SKM-1 treated with dmso at 0.1 percent for 144 hours (cell line): ENCODE data around the gene GSG1.
"Not testable (repeated sequence)": the region's sequence is repeated elsewhere in the genome, so short reads cannot be mapped to it uniquely, and the experiment has no call there.

Experiments
- DNase-seq: peaks from one replicate; lab custom pipeline; 2025; ENCODE audit not compliant: unreplicated experiment; lab: John Stamatoyannopoulos, UW

The GSG1 gene

DNA sequence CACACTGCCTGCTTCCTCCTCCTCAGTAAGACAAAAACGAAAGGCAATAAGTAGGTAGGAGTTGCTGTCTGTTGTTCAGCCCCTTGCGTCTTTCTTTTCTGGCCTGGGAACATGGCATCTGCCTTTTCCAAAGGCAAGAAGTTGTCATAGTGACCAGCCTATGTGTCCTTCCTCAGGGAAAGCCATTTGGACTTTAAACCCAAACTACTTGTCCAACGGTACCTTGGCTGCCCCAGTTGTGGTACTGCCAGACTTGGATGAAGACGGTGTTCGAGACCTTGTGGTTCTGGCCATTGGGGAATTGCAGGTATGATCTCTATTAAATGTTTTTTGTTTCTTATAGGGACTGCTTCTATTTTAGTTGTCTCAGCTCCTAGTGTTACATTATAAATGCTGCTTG, 40.8 kb downstream of the GSG1 start:
- no peak for DNase-seq

- no peak for DNase-seq
Measured at GRCh38 chr12:13061377-13061776, 42.1 kb downstream of the GSG1 start.

GRCh38 chr12:13060581-13060980, 42.9 kb downstream of the GSG1 start:
- DNase-seq = no peak

GRCh38 chr12:13053617-13054016, 49.9 kb downstream of the GSG1 start:
- DNase-seq = not testable (repeated sequence)

- DNase-seq = no peak
Measured at GRCh38 chr12:13052421-13052820, 51.0 kb downstream of the GSG1 start.

GRCh38 chr12:13049816-13050215, 53.7 kb downstream of the GSG1 start:
- no peak for DNase-seq

- DNase-seq = no peak
Measured at GRCh38 chr12:13046964-13047363, 56.5 kb downstream of the GSG1 start.

GRCh38 chr12:13045816-13046215, 57.7 kb downstream of the GSG1 start:
- no peak for DNase-seq

- DNase-seq = no peak
Measured at GRCh38 chr12:13044906-13045299, 58.6 kb downstream of the GSG1 start.

GRCh38 chr12:13044002-13044905, 59.2 kb downstream of the GSG1 start, which contains the start of gene FAM234B:
TSS of gene FAM234B (plus strand) at chr12:13044381. CDS start at chr12:13044404, 23 bp downstream.
- peak; percentile 4 for DNase-seq

DNA sequence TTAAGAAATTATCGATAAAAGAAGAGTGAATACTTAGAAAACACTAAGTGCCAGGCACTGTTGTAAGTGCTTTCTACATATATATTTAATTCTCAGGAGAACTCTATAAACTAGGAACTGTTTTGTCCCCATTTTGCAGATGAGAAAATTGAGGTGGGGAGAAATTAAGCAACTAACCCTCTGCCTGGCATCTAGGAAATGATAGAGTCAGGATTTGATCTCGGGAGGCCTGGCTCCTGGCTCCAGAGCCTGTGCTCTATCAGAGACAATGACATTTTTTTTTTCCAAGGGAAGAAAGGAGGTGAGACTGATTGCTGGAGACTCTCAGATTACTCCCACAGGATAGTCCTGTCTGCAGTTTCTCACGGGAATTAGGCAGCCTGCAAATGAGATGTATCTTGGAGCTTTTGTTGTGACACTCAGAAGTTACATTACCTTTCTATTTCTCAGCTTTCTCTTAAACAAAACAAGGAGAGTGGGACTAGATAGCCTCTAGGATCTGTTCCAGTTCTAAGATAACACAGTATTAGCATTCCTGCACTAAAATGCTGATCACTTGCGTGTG, 60.7 kb downstream of the GSG1 start:
- DNase-seq = no peak

- DNase-seq = no peak
Measured at GRCh38 chr12:13041224-13041623, 62.2 kb downstream of the GSG1 start.

DNA sequence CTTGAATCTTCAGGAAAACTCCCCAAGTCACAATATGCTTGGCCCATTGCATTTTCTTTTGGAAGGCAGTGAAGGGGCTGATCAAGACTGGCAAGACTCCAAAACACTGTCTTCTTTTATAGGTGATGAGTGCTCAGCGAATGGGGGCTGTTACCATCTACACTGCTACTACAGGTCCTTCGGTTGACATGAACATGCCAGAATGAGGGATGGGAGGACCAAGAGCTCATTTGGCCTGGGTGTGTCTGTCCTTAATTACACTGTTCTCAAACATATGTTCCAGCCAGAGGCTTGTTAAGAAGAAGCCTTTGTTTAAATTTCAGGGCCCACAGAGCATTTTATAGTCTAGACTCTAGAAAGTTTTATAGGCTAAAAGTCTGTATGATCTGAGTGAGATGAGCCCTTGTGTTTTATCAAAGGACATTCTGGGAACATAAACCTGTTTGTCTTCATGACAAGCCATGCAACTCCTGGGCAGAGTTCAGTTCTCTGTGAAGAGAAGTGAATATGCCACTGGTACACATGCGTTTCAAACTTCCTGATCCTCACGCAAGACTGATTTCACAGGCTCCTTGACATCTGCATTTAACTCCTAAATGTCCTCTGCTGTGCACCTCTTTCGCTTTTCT, 64.0 kb downstream of the GSG1 start:
- DNase-seq = no peak

GRCh38 chr12:13038491-13039161, 64.8 kb downstream of the GSG1 start:
- no peak for DNase-seq

- no peak for DNase-seq
Measured at GRCh38 chr12:13036881-13037280, 66.6 kb downstream of the GSG1 start.

DNA sequence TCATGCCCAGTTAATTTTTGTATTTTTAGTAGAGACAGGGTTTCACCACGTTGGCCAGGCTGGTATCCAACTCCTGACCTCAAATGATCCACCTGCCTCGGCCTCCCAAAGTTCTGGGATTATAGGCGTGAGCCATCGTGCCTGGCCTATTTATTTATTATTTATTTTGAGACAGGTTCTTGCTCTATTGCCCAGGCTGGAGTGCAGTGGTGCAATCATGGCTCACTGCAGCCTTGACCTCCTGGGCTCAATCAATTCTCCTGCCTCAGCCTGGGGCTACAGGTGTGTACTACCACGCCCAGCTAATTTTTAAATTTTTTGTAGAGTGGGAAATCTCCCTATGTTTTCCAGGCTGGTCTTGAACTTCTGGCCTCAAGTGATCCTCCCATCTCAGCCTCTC, 68.1 kb downstream of the GSG1 start:
- not testable (repeated sequence) for DNase-seq
